Left lung (tissue), 10 donors: ENCODE results near the gene SLAMF8. TPM values are rescaled to one million over a fixed set of nuclear protein-coding genes. Genes with fewer than 3 reads are reported as not detected.

ENCODE experiments used
- ATAC-seq: fragments of 200-7000 bp; cut with Tn5 transposase; one replicate; pipeline ENCODE4 v1.9.1; 2020; ENCODE audit warnings: moderate library complexity
- DNase-seq, 4 donors: peaks; one replicate each; pipeline ENCODE4 v3.0.0-alpha.2; 2013 to 2020
- H3K27ac ChIP-seq, 2 donors: fragments of 200-600 bp; sonication (generic) in 1 of 2; one replicate each; pipeline versions ENCODE4 v1.5.0 to v1.8.0; 2020 to 2021
- H3K27me3 ChIP-seq, 2 donors: fragments of 200-600 bp; sonication (generic) in 1 of 2; one replicate each; pipeline versions ENCODE4 v1.5.0 to v1.8.0; 2020 to 2021
- H3K36me3 ChIP-seq, 2 donors: fragments of 200-600 bp; sonication (generic) in 1 of 2; one replicate each; pipeline versions ENCODE4 v1.5.0 to v1.8.0; 2020 to 2021
- H3K4me1 ChIP-seq, 2 donors: fragments of 200-600 bp; one replicate each; pipeline ENCODE4 v1.8.0; 2021
- H3K4me3 ChIP-seq, 2 donors: fragments of 200-600 bp; sonication (generic) in 1 of 2; one replicate each; pipeline versions ENCODE4 v1.5.0 to v1.8.0; 2020 to 2021; ENCODE audit warnings: mild to moderate bottlenecking in 1 of 2
- H3K9me3 ChIP-seq, 2 donors: fragments of 200-600 bp; sonication (generic) in 1 of 2; one replicate each; pipeline versions ENCODE4 v1.5.0 to v1.8.0; 2020 to 2021
- CTCF ChIP-seq, 2 donors: fragments of 200-600 bp; sonication (generic) in 1 of 2; IDR thresholded peaks; one replicate each; pipeline versions ENCODE4 v1.5.0 to v1.8.0; 2021; ENCODE audit warnings: antibody characterized with exemption in 2 of 2
- intact Hi-C, 2 donors: fragments of 100-400 bp; cut with DNase I; formaldehyde crosslinking; loops; one replicate each; pipeline versions ENCODE4 v1.11.2 to v1.14.2; 2022
- polyA plus RNA-seq, 6 donors: library from polyadenylated mRNA; unstranded; fragments of 120-200 nt; gene quantifications; one replicate each; pipeline ENCODE4 v1.2.1, GENCODE V29; 2013; ENCODE audit not compliant: insufficient read length in 6 of 6
- total RNA-seq, 2 donors: library from RNA; stranded (reverse); fragmentation: NEBNext Ultra II Directional; extraction: Animal tissue kit (Norgen Biotek cat#: 25700); gene quantifications; one replicate each; pipeline ENCODE4 v1.2.1, GENCODE V29; 2021
- donor health status: DM: no; HTN: yes; CAD: no.
- donor health status: DM: no; HTN: no; CAD: no.

SLAMF8 gene
- total and polyA plus RNA-seq, 8 donors = 0.28 to 41.3 (median 0.84) TPM

- Histone ChIP-seq H3K4me3 (no peak overlapping the region), H3K27ac (no peak overlapping the region), H3K36me3 (no peaks in the 10 kb centered on the region), H3K4me1 (no peaks in the 10 kb centered on the region), H3K9me3 (no peaks in the 10 kb centered on the region), H3K27me3 (no peaks in the 10 kb centered on the region)
- intact Hi-C loops = no loop called here
- TF ChIP-seq CTCF (IDR thresholded peaks at IDR 0.05) = no peak
- DNase-seq = no peak
- ATAC-seq = no peak
Measured at GRCh38 chr1:159868766-159869165, 42.1 kb downstream of the SLAMF8 start.

- TF ChIP-seq CTCF (IDR thresholded peaks at IDR 0.05) = no peak
- no peak for ATAC-seq
- DNase-seq = no peak
- intact Hi-C loops = no loop called here
- Histone ChIP-seq H3K27ac (no peak overlapping the region), H3K4me3 (no peak overlapping the region), H3K27me3 (no peaks in the 10 kb centered on the region), H3K4me1 (no peaks in the 10 kb centered on the region), H3K36me3 (no peaks in the 10 kb centered on the region), H3K9me3 (no peaks in the 10 kb centered on the region)
Measured at GRCh38 chr1:159869173-159869572, 42.5 kb downstream of the SLAMF8 start.

DNA sequence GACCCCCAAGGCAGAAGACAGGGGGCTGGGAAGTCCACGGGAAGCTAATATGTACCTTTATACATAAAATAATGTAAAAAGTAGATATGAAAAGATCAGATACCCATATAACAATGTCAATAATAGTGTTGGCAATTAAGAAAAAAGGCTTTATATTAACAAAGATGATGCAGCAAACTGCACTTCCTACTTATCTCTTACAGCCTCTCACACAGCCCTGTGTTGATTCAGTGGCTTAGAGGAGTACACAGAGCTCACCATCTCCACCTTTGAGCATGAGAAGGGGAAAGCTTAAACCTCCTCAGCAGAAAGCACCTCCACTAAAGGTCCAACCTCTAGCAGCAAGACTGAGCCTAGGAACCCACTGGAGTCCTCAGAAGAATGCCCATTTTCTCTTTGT lies 42.9 kb downstream of the SLAMF8 start:
- Histone ChIP-seq H3K36me3 (no peaks in the 10 kb centered on the region), H3K27ac (no peak overlapping the region), H3K4me3 (no peak overlapping the region), H3K27me3 (no peaks in the 10 kb centered on the region), H3K9me3 (no peaks in the 10 kb centered on the region), H3K4me1 (no peaks in the 10 kb centered on the region)
- no peak for DNase-seq
- ATAC-seq = no peak
- intact Hi-C loops = no loop called here
- TF ChIP-seq CTCF (IDR thresholded peaks at IDR 0.05) = no peak

GRCh38 chr1:159870704-159871103 lies 44.0 kb downstream of the SLAMF8 start:
- no peak overlapping the region for H3K4me3 ChIP-seq
- H3K9me3 ChIP-seq = no peaks in the 10 kb centered on the region
- H3K4me1 ChIP-seq = no peaks in the 10 kb centered on the region
- no peaks in the 10 kb centered on the region for H3K36me3 ChIP-seq
- DNase-seq = no peak
- H3K27me3 ChIP-seq = no peaks in the 10 kb centered on the region
- no peak for ATAC-seq
- intact Hi-C loops = no loop called here
- no peak for TF ChIP-seq CTCF (IDR thresholded peaks at IDR 0.05)
- H3K27ac ChIP-seq = no peak overlapping the region

DNA sequence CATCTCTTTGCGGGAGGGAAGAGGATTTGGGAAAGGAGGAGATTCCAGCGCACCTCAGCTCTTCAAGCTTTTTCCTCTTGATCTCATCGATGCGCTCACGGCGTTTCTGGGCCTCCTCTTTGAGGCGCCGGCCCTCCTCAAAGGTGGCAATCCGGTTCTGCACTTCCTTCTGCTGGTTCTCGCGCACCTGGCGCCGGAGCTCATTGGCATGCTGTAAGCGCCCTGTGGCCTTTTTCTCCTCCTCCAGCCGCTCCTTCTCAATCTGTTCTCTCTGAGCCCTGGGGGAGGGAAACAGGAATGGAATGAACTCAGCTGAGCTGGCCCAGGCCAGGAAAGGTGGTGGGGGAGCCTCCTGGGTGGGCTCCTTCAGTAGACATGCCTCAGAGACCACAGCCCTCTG lies 46.2 kb downstream of the SLAMF8 start:
- intact Hi-C loops = no loop called here
- ATAC-seq (no peak), DNase-seq (no peak)
- Histone ChIP-seq H3K4me3 (no peak overlapping the region), H3K9me3 (no peaks in the 10 kb centered on the region), H3K27me3 (no peaks in the 10 kb centered on the region), H3K4me1 (no peaks in the 10 kb centered on the region), H3K36me3 (no peaks in the 10 kb centered on the region), H3K27ac (no peak overlapping the region)
- no peak for TF ChIP-seq CTCF (IDR thresholded peaks at IDR 0.05)
